ENCODE results near the gene PPP1CA. TPM values are rescaled to one million over a fixed set of nuclear protein-coding genes. Genes with fewer than 3 reads are reported as not detected.
A peak's percentile ranks its signal among the peaks of the same experiment; 100 is the strongest.
"Not testable (repeated sequence)": the region's sequence is repeated elsewhere in the genome, so short reads cannot be mapped to it uniquely, and the experiment has no call there.

PPP1CA gene
- total and polyA plus RNA-seq, 12 donors: 105 to 289 (median 151) TPM

DNA sequence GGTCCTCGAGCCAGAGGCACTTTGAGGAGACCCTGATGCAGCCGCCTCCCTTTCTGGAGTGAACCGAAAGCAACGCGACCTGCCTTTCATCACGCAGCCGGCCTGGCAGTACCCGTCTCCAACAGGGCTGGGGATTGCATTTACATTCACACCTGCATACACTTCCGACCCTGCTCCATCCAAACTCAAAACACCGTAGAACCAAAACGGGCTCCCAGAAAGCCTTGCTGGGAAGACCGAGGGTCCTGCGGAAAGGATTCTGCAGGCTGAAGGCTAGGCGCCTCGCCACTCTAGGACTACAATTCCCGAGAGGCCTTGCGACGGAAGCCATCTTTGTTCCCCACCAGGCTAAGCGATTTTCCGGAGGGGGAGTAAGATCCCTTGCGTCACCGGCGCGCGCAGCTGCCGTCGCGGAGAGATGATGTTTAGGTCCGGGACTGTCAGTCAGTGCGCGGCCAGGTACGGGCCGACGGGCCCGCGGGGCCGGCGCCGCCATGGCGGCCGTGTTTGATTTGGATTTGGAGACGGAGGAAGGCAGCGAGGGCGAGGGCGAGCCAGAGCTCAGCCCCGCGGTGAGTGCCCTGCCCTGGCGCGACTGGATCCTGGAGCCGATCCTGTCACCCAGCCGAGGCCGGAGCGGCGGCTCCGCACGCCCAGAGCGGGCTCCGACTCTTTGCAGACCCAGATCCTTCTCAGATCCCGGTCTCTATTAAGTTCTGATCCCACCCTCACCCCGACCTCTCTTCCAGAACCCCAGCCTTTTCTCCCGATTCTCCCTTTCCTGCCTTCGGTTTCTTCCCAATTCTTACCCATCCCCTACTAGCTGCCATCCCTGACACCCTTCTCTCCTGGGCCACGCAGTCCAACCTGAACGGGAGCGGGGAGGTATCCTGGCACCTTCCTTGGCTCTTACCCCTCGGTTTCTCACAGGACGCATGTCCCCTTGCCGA is 26.7 kb upstream of the PPP1CA start, which contains the start of gene RPS6KB2:
TSS of gene RPS6KB2 (plus strand) at position 443 of the 950 bp plus-strand sequence. CDS start at position 495, 52 bp downstream.
- peak within 1 kb of the TSS; percentile 35 to 98 (median 77) for H3K4me3 ChIP-seq
- intact Hi-C loops (cut with DNase I): no loop called here
- no peaks in the 10 kb centered on the region for H3K27me3 ChIP-seq
- H3K4me1 ChIP-seq (replicated peaks in 1 of 2): peaks cover 15% of the 10 kb centered on the region in 2 donors
- TF ChIP-seq POLR2A (IDR thresholded peaks at IDR 0.05) (peak; percentile 92 to 94), CTCF (IDR thresholded peaks at IDR 0.05) (peak in 1 of 6 experiments; percentile 2)
- peaks cover 0 to 23% of the 10 kb centered on the region in 2 donors for H3K36me3 ChIP-seq (replicated peaks in 1 of 2)
- DNase-seq: peak; percentile 98 to 100 (median 99)
- H3K27ac ChIP-seq: peak within 1 kb of the TSS; percentile 73 to 94 (median 84)
- H3K9me3 ChIP-seq (replicated peaks in 1 of 3): no peaks in the 10 kb centered on the region
- 0% methylated on average over 47 to 68 of the region's 68 CpGs for WGBS, 4 donors

DNA sequence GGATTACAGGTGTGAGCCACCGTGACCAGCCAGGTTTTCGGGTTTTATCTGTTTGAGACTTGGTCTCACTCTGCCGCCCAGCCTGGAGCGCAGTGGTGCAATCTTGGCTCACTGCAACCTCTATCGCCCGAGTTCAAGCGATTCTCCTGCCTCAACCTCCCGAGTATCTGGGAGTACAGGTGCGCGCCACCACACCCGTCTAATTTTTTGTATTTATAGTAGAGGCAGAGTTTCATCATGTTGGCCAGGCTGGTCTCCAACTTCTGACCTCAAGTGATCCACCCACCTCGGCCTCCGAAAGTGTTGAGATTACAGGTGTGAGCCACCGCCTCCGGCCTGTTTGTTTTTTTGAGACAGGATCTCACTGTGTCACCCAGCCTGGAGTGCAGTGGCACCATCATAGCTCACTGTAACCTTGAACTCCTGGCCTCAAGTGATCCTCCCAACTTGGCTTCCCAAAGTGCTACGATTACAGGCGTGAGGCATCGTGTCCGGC is 25.8 kb upstream of the PPP1CA start:
- intact Hi-C loops (cut with DNase I); H3K9me3 ChIP-seq (replicated peaks in 1 of 3); H3K27me3 ChIP-seq: not testable (repeated sequence)
- peak overlapping the region in 2 of 4 donors; percentile 77 for H3K4me3 ChIP-seq
- H3K27ac ChIP-seq: peak overlapping the region; percentile 73 to 94 (median 84)
- DNase-seq: peak in 5 of 7 donors; percentile 61 to 78 (median 75)
- H3K4me1 ChIP-seq (replicated peaks in 1 of 2): peaks cover 15% of the 10 kb centered on the region in 2 donors
- WGBS, 4 donors: 65 to 79% (median 69%) methylated on average over 19 of the region's 19 CpGs
- peak in 1 of 2 donors; percentile 10 for TF ChIP-seq POLR2A (IDR thresholded peaks at IDR 0.05)
- H3K36me3 ChIP-seq (replicated peaks in 1 of 2): peaks cover 0 to 14% of the 10 kb centered on the region in 2 donors

GRCh38 chr11:67423891-67424613 is 22.4 kb upstream of the PPP1CA start:
- H3K9me3 ChIP-seq (replicated peaks in 1 of 3): no peaks in the 10 kb centered on the region
- 88 to 92% (median 88%) methylated on average over 24 to 34 of the region's 34 CpGs; no CpG with 5 or more reads in 1 of the 4 donors for WGBS, 4 donors
- TF ChIP-seq CTCF (IDR thresholded peaks at IDR 0.05) (no peak), POLR2A (IDR thresholded peaks at IDR 0.05) (no peak)
- peaks cover 14 to 15% of the 10 kb centered on the region in 2 donors for H3K4me1 ChIP-seq (replicated peaks in 1 of 2)
- H3K27ac ChIP-seq: no peak overlapping the region
- H3K4me3 ChIP-seq: no peak overlapping the region
- intact Hi-C loops (cut with DNase I): no loop called here
- no peaks in the 10 kb centered on the region for H3K36me3 ChIP-seq (replicated peaks in 1 of 2)
- no peak for DNase-seq
- no peaks in the 10 kb centered on the region for H3K27me3 ChIP-seq

- 80 to 96% (median 95%) methylated on average over 2 to 13 of the region's 13 CpGs for WGBS, 4 donors
- no peak for DNase-seq
- H3K4me3 ChIP-seq: no peak overlapping the region
- TF ChIP-seq POLR2A (IDR thresholded peaks at IDR 0.05) (no peak), CTCF (IDR thresholded peaks at IDR 0.05) (no peak)
- H3K36me3 ChIP-seq (replicated peaks in 1 of 2): no peaks in the 10 kb centered on the region
- no peak overlapping the region for H3K27ac ChIP-seq
- H3K4me1 ChIP-seq (replicated peaks in 1 of 2): peaks cover 12 to 13% of the 10 kb centered on the region in 2 donors
- intact Hi-C loops (cut with DNase I): no loop called here
- no peaks in the 10 kb centered on the region for H3K27me3 ChIP-seq
- no peaks in the 10 kb centered on the region for H3K9me3 ChIP-seq (replicated peaks in 1 of 3)
These were observed 21.8 kb upstream of the PPP1CA start for GRCh38 chr11:67423466-67423865.
